GM21381 (cell line): ENCODE results near the gene CNTN2.

Experiments
- ATAC-seq: cut with Tn5 transposase; IDR thresholded peaks from one replicate; pipeline ENCODE4 v1.9.1; 2021; ENCODE audit warnings: mild to moderate bottlenecking, moderate library complexity; ENCODE audit not compliant: unreplicated experiment

CNTN2 gene

DNA sequence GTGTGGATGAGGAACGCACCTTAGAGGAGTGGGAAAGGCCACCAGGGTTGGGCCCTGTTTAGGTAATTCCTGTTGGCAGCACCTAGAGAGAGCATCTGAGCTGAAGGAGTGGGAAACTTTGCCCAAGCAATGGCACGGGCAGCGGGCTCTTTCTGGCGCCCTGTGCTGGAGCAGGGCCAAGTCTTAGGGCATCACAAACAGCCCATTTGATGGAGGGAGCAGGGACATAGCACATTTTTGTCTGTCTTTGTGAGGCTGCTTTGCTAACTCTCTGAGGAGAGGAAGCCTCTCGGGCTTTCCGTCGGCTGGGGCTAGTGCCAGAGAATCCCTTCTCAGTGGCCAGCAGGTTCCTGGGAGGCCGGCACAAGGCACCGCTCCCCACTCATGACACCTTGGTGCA, 22.5 kb upstream of the CNTN2 start:
- no peak for ATAC-seq

DNA sequence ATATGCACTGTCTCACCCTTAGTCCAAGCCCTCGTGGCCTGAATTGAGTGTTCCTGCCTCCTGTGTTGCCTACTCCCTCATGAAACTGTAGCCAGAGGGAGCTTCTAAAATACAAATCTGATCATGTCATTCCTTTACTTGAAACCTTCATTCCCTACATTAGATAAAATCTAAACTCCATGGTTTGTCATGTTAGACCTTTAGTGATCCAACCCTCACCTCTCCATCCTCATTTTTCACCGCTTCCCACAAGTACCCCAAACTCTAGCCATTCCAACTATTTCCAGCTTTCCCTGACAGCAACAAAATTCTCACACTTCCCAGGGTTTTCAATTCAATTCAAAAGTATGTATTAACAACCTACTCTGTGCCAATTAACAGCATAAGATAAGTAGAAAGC, 18.3 kb upstream of the CNTN2 start:
- no peak for ATAC-seq

DNA sequence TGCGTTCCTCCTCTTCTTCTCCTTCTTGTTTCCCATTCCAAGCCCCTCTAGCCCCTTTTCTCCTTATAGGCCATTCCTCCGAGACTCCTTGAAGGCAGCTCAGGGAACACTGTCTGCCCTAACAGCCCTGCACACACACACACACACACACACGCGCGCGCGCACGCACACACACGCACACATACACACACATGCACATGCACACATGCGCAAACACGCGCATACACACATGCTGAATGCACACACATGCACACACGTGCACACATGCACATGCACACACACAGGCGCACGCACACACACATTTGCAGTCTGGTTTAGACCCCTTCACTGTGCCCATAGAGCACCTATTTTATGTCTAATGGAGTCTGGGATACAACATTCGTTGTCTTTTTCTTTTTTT, 17.8 kb upstream of the CNTN2 start:
- ATAC-seq = no peak

DNA sequence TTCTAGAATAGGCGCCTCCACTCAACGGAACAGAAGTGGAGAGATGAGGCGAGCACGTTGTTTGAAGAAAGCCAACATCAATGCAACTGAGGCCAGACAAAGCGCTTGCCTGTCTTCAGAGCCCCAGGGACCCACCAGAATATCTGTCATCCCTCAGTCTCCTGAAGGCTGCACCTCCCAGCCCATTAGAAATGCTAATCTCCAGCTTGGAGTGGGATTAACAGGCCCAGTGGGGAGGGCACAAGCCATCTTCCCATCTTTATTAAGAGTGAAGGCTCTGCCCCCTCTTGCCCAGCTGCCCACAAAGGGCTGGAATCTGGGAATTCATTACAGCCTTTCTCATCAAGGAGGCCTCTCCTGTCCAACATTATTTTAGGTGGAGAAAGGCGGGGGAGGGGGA, 16.8 kb upstream of the CNTN2 start:
- no peak for ATAC-seq

DNA sequence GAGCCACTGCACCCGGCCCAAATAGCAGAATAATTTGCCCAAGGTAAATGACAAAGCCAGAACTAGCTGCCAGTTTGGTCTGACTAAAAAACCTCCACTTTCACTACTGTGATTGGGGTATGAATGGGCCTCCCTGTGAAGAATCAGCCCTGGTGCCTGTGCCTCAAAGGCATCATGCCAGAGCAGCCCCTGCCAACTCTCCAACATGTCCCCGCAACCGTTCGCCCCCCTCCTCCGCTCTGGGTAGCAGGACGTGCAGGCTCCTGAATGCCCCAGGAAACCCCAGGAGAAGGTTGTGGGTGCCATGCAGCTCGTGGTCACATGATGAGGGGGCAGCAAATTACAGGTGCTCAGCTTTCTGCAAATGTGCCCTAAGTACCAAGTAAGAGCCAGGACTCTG, 14.6 kb upstream of the CNTN2 start:
- ATAC-seq = no peak

DNA sequence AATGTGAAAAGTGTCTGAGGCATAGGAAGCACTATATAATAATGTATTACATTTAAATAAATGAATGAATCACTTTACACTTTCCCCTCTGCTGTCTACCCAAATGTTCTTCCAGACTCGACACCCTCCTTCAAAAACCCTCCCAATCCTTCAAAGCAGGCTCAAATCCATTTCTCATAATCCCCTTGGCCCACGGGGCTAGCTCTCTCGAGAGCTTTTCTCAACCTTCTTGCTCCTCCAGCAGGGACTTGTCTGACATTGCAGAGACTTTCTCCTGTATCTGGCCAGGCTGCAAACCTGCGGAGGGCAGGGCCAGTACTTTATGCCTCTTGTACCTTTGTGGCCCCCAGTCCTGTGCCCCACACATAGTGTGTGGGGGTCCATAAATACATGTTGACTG, 14.1 kb upstream of the CNTN2 start:
- ATAC-seq = no peak

DNA sequence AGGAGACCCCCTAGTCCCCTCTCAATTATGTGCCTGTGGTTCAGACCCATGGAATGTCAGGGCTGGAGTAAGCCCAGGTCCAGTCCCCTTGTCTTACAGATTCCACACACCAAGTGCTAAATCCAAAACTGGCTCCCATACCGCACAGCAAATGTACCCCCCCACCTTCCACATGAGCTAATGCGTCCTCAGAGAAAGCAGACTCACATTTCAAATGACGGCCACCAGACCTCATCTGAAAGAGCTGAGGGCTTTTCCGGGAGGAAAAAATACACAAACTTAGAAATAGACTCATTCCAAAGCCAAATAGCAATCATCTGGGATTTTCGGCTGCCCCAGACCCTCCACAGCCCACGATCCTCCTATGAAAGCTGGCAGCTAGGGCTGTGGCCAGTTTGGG, 12.8 kb upstream of the CNTN2 start:
- no peak for ATAC-seq

DNA sequence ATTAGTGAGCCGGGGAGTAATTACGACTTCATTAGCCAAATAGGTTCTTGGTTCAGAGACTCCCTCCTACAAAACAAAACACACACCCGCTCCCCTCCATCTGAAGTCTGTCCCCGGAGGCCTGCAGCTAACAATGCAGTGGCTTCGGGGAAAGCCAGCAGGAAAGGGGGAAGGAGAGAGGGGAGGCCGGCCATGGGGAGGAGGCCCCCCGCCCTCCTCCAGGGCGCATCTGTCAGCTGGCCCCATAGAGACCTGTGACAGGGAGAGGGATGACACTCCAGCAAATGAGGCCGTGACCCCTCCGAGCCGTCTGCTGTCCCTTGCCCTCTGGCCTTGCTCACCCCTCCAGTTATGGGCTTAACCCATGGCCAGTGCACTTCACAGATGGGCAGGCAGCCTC, 12.1 kb upstream of the CNTN2 start:
- ATAC-seq = no peak

DNA sequence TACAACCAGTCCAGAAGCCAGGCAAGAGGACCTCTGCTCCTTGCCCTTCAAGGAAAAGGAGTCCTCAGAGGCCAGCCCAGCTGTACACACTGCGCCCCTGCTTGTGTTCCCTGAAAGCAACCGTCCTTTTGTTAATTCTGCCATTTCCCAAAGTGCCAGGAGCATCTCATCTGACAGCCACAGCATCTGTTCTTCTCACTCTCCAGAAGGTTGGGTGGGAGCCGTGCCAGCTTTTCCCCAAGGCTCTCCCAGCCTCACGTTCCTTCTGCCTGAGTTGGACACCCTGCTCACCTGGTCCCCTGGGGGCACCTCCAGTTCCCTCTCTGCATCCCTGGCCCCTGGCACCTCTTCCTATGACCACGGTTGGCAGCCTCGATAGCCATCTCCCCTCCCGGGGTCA, 10.5 kb upstream of the CNTN2 start:
- ATAC-seq = no peak

DNA sequence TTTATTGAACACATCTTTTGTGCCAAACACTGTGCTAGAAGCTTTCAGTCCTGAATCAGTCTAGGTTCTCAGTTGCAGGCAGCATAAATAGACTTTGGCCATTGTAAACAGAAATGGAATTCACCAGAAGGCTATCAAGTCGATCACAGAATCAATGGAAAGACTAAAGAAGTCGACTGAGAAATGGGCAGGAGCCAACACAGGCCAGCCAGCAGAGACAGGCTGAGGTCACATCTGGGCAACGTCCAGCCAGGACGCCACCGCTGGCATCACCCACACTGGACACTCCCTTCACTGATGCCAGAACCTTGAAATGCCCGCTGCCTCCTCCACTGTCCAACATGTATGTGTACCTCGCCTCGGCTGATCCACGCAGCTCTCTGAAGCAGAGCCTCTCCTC, 5.5 kb upstream of the CNTN2 start:
- no peak for ATAC-seq

DNA sequence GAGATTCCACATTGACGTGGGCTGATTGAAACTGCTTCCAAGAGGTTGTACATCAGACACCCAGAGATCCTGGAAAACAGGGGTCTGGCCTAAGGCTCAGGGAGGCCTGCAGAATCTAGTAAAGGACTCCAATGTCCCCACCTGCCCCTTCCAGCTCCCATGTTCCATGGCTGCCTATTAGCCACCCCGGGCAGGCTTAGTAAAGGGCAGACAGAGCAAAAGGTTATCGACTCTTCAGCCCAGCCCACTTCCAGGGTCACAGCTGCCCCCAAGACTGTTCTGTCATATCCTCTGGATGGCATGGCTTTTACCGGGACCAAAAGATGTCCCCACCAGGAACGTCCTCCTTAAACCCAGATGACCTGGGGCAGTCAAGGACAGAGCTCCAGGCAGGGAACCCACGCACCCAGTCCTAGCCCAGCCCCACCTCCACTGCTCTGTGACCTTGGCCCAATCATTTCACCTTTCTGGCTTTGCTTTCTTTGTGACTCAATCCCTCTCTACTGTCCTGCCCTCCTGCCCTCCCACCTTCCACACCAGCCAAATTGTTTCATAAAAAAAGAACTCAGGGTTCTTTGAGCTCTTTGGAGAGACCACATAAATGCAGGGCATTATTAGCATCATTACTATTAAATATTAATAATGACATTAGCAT, 4.8 kb upstream of the CNTN2 start:
- ATAC-seq = no peak

DNA sequence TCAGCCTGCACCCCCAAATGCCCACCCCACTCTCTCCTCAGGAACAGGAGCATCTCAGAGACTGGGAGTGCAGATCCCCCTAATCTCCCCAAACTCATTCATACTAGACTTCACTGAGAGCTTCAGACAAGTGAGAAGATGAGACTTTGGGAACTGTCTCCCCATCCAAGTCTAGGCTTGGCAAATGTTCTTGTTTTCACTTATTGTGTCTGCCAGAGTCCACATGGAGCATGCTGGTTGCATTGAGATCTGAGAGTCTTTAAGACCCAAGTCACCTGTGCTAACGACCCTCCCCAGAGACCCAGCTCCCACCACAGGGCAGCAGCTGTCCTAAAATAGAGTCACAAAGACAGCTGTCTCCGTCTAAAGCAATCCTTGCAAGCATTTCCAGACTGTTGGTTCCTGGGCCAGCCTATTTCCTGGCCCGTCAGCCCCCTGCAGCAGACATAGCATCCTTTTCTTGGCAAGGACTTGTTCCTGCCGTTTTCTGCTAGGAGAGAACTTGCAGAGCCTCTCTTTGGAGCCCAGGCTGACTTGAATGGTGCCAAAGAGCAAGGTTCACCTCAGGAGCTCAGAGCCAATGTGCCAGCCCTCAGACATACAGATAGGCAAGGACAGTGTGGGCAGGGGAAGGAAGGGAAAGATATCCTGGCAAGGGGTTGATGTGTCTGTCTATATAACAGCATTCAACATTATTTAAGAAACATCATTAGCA, 1.9 kb upstream of the CNTN2 start:
- no peak for ATAC-seq

DNA sequence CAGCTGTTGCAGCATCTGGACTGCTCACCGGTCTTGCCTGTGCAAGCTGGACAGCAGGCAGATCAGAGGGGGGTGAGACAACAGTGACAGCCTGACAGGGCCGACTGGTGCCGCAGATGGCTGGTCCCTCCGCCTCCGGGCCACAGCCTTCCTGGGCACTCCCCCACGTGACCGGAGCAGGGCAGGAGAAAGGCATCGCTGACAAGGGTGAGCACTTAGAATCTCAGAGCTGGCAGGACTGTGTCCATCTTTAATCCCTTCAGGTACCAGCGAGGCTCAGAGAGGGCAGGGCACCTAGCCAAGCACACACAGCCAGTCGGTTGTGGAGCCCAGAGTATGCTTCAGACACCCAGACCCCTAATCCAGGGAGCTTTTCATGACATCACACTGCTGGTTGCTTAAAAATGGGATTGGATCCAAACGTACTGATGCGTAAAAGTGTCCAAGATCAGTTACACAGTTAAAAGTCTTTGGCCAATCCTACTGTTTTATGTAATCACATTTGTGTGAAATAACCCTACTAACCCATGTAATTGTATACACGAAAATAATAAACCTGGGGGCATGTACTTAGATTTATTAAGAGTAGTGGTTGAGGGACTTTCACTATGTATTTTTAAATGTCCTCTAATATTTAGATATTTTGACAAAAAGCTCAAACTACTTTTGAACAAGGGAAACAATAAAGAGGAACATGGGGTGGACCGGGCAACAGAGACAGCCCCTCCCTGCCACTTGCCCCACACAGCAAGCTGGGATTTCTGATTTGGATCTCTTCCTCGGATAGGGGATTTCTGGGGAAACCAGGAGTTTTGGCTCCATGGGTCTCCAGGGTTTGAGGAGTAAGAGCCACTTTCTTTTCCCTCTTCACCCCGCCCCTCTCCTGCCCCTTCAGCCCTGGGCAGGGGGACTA, 758 bp upstream of the CNTN2 start:
- no peak for ATAC-seq

DNA sequence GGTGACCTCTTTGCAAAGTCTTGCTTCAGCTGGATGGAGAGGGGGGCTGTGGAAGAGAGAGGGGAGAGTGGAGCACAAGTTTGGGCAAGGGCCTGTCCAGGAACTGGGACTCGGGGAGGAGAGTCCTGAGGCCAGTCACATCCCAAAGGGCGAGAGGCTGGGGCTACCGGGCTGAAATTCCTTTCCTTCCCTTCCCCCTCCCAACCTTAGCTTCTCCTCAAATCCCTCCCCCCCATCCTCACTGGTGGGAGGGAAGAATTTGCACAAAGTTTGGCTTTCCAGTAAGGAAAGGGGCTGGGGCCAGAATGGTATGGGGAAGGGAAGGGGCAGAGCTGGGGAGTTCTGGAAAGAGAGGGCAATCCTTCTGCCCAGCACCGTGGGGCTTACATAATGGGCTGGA, 854 bp downstream of the CNTN2 start:
- no peak for ATAC-seq

DNA sequence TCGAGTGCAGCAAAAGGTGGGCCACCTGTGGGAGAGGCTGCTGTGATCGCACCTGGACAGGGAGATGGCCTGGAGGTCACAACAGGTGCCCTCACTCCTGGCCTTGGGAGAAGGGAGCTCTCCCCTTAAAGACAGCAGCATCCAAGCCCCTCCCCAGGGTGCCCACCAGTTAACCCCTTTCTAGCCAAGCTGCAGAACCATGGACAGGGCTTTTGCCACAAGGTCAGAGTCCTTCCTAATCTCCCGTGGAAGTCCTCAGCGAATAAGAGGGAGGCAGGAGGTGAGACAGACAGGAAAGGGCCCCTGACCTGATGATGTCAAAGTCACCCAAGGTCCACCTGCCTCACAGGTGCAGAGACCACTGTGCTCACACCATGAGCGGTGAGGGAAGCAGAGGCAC, 1.7 kb downstream of the CNTN2 start:
- ATAC-seq = no peak

DNA sequence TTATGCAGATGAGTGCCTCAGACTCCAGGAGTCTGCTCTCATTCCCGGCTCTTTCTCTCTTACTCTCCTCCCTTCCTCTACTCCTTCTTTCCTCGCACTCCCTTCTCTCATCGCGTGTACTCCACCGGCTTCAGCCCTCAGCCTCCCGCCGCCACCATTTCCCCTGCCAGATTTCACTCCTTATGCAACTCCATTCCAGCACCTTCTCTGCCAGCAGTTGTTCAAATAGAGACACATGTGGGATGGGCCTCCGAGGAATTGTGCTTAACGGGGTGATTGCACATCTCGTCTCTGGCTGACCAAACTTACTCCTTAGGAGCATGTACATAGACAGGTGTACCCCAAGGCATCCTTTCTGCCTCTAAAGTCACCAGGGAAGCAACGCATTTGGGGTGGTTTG, 2.1 kb downstream of the CNTN2 start:
- ATAC-seq = no peak

DNA sequence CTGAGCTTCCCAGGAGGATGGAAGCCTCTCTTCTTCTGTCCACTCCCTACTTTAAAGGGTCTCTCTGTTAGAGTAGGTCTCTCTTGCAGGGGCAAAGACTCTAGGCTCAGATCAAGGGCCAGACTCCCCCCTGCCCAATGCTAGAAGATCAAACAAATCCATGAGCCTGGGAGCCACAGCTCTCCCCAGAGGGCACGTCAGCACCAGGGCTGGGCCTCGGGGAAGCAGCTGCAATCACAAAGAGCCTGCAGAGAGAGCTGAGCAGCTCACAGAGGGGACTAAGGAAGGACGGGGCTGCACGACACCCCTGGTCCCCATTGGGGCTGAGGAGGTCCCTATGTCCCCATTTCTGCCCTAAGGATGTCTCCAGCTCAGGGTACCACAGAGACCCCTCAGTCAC, 3.9 kb downstream of the CNTN2 start:
- ATAC-seq = no peak

DNA sequence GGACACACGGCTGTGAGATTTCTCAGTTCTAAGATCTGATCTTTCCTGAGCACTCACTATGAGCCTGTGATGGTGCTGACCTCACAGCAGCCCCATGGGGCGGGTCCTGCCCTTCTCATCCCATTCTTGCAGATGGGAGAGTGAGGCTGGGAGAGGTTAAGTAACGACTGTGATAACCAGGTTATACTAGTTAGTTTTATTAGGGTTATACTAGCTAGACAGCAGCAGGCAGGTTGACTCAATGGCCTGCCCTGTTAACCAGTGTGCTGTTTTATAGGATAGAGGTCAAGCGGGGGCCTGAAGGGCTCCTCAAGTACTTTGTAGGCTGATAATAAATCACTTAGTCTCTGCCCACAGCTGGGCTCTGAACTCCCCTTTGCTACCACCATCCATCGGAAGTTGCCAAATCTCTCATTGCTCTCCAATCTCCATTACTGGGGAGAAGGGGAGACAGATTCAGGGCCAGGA, 4.8 kb downstream of the CNTN2 start:
- no peak for ATAC-seq

DNA sequence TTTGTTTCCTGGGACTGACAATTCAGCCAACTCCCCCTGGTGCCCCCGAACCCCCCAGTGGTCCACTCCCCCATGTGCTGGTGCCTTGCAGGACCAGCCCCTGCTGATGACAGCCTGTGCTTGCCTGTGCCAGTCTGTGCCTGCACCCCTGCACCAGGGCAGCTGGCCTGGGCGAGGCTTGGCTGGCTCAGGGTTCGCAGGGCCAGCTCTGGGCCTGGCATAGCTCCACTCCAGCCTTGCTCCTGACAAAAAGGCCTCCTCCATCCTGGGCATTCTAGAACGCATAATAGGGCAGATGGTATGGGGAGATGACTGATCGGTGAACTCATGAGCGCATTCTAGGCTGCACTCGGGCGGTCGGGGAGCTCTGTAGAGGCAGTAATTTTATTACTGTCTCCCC, 5.4 kb downstream of the CNTN2 start:
- ATAC-seq = no peak

DNA sequence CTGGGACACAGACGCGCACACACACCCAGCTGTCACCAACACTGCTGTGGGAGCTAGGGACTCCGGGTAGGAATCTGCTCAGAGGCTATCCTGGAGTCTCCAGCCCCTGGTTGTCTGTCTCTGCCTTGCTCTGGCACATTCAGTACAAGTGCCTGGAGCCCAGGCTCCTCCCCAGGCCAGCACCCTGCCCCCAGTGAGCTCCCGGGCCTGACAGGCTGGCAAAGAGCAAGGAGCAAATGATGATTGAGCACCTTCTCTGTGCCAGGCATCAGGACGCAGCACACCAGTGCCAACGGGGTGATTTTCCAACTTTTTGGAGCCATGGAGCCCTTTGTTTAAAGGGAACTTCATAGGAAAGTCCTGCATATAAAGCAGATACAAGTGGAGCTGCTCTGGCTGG, 6.5 kb downstream of the CNTN2 start:
- no peak for ATAC-seq

DNA sequence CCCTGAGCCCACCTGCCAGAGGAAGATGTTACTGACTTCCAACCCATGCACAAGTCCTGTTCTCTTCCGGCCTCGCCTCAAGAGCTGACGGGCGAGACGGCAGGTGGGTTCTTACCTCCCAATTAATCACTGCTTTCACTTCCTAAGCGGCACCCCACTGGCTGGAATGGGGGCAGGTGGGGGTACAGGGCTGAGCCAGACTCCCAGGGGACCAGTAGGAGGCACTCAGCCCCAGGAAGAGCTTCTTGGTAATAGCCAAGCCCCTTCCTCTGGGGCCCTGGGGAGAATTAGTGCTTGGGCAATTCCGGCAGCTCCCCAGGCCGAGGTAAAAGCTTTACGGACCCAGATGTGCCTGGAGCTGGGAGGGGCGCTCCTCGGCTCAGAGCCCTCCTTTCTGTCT, 9.7 kb downstream of the CNTN2 start:
- ATAC-seq = no peak

DNA sequence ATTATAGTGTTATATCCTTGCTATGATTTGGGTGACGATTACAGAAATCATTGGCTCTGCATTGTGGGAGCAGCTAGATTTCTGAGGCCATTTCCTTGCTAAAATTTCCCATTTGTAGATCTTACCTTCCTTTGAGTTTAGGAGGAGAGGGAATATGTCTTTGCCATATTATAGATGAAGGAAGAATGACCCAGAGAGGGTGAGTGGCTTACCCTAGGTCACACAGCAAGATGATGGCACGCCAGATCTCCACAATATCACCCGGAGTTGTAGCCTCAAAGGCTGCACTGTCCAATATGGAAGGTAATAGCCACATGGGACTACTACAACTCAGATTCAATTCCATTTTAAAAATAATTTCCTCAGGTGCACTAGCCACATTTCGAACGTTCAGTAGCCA, 10.3 kb downstream of the CNTN2 start:
- ATAC-seq = no peak
